GM19372 (cell line): ENCODE results near the gene HLA-B.

Experiments used
- ATAC-seq: cut with Tn5 transposase; IDR thresholded peaks from one replicate; pipeline ENCODE4 v1.9.1; 2021; ENCODE audit warnings: mild to moderate bottlenecking, low read depth, moderate library complexity; ENCODE audit not compliant: unreplicated experiment

HLA-B gene

DNA sequence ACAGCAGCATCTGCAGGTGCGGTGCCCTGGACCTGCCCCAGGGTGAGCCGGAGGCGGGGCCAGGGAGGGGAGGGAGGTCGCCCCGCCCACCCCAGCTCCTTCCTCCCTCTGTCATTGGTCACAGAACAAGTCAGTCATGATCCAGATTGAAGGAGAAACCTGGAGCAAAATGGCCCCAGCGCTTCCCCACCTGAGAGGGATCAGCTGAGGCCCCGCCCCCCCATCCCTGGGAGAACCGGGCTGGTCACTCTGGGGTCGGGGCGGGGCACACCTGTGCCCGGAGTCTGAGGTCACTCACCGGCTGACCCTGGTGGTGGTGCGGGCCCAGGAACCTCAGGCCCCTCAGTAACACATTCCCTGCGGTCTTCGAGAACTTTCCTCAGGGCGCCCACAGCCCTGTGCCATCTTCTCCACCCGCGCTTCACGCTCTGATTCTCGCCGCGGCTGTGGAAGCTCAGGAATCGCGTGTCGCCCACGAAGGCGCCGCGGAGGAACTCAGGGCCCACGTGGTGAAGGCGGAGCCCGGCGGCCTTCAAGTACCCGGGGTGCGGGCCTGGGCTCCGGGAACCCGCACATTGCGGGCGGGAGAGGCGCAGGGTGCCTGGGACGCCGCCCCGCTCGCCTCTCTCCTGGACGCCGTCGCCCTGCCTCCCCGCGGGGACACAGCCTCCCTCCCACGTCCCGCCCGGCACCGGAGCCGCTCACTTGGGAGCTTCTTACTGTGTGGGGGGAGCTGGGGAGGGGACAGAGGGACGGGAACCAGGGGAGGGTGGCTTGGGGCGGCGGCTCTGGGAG is 48.7 kb downstream of the HLA-B start:
- ATAC-seq, result no peak

DNA sequence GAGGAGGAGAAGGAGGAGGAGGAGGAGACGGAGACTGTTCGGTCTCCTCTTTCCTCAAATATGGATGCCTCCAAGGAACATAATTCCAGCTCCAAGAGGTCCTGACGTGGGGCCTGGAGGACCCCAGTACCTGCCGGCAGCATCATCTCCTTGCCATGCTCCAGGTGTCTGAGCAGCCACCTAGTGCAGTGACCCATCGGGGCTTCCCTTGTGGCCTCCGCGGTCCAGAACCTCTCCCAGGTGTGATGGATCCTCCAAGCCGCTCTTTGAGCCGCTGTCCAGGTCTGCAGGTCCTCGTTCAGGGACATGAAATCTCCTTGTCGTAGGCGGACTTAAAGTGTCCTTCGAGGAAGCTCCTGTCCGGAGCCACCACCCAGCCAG is 49.3 kb downstream of the HLA-B start:
- no peak for ATAC-seq

DNA sequence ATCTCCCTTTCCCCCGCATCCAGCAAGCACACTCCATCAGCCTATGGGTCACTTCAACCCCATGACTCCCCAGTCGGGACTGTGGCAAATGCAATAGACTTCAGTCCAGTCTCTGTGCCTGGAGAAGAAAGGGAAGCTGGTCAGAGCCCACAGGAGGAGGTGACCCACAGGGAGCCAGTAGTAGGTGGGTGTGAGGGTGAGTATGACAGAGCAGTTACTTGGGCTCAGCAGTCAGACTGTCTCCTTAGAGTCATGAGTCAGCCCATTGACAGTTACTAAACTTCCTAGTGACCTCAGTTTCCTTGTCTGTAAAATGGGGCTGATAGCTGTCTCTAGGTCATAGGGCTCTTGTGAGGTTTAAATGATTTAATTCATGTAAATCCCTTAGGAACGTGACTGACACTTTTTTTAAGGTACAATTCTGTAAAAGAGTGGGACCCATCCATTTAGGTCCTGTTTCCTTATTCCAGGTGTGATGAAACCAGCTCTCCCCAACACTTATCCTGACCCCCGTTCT is 51.2 kb downstream of the HLA-B start:
- ATAC-seq, result no peak

DNA sequence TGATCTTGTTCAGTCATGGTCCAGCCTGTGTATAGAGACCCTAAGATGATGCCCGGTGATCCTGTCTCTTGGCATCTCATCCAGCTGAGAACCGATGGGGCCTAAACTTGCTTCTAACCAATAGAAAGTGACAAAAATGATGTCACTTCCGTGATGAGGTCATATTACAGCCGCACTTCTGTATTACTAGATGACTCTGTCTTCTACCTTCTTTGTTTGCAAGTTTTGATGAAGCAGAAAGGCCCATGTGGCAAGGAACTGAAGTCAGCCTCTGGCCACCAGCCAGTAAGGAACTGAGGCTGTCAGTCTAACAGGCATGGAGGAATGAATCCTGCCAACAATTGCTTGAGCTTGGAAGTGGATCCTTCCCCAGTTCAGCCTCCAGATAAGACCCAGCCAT is 52.3 kb downstream of the HLA-B start:
- ATAC-seq, result no peak
